Omental fat pad (tissue), 4 donors: ENCODE measurements around the gene AP4S1. TPM values are rescaled to one million over a fixed set of nuclear protein-coding genes. Genes with fewer than 3 reads are reported as not detected.
"Not testable (repeated sequence)": the region's sequence is repeated elsewhere in the genome, so short reads cannot be mapped to it uniquely, and the experiment has no call there.

Source experiments
- ATAC-seq: fragments of 150-250 bp; one replicate; pipeline ENCODE4 v1.9.1; 2016; ENCODE audit warnings: mild to moderate bottlenecking, moderate library complexity; ENCODE audit not compliant: low FRiP score
- DNase-seq: peaks from one replicate; pipeline ENCODE4 v3.0.0-alpha.2; 2019; ENCODE audit warnings: low spot score
- total RNA-seq, 4 donors: library from RNA; depleted of rRNA; stranded (reverse); fragments of >200 nt; gene quantifications; one replicate each; pipeline ENCODE4 v1.1.0, GENCODE V29; 2016
- TF ChIP-seq, protein P1 (sequence below), 3 donors: fragments of 450-650 bp; IDR thresholded peaks; one replicate each; pipeline ENCODE4 v1.5.1; 2016 to 2017; ENCODE audit warnings: antibody characterized with exemption in 3 of 3, mild to moderate bottlenecking in 3 of 3, moderate library complexity in 2 of 3

The AP4S1 gene
- total RNA-seq, 4 donors from 2014 or later = 5.0 to 13.0 (median 8.6) TPM

DNA sequence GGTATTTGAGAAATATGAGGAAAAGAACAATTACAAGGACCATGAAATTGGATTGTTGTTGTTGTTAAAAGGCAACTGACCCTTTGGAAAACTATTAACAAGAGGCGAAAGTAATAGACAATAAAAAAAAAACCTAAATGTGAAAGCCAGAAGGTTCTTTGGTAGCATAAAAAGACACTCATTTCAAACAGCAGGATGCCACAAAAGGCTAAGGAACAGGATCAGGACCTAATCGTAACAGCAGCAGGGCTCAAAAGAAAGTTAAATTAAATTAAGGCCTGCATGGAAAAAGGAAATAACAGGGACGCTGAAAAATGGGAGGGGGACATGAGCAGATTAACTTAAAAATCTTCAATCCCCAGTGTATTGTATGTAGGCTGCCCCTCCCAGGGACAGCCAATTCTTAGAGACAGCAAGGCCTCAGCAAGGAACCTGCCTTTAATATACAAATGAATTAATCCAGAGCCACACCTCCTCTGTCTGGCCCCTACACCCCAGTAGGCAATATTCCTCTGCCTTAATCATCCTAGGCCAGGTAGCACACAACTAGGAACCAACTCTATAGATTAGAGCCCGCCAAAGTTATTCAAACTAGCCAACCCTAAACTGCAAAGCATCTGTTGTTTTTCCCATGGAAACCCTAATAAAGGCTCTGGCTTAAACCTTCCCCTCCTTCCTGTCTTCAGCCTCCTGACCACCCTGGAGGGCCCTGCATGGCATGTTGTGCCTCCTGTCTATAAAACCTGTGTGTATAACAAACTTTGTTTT lies 28.4 kb upstream of the AP4S1 start:
- TF ChIP-seq, protein P1, sequence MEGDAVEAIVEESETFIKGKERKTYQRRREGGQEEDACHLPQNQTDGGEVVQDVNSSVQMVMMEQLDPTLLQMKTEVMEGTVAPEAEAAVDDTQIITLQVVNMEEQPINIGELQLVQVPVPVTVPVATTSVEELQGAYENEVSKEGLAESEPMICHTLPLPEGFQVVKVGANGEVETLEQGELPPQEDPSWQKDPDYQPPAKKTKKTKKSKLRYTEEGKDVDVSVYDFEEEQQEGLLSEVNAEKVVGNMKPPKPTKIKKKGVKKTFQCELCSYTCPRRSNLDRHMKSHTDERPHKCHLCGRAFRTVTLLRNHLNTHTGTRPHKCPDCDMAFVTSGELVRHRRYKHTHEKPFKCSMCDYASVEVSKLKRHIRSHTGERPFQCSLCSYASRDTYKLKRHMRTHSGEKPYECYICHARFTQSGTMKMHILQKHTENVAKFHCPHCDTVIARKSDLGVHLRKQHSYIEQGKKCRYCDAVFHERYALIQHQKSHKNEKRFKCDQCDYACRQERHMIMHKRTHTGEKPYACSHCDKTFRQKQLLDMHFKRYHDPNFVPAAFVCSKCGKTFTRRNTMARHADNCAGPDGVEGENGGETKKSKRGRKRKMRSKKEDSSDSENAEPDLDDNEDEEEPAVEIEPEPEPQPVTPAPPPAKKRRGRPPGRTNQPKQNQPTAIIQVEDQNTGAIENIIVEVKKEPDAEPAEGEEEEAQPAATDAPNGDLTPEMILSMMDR (IDR thresholded peaks at IDR 0.05) = no peak
- DNase-seq (no peak), ATAC-seq (no peak)

DNA sequence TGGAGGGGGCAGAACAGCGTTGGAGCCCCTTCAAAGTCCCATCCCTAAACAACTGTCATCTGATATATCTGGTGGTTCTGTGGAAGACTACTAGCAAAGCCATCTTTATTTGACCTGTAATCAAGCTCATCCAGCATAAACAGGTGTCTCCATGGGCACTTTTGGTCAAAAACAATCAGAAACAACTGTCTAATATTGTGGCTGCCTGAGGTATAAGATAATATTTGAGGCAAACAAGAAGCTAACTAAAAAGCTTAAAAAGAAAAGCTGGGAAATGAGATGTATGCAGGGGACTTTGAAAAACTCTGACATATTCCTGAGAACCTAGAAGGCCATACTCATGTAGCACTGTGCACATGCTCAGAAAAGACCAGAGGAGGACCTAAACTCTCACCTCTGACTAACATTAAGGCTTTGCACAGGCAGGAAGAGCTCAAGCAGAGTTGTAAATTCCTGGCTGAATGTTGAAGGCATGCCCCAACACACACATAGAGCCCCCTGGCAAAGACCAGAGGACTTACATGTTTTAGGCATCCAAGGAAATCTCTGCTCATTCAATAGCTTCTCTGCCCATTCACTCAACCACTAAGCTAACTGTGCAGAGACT lies 27.2 kb upstream of the AP4S1 start:
- ATAC-seq = no peak
- no peak for DNase-seq
- TF ChIP-seq, protein P1 (IDR thresholded peaks at IDR 0.05) = no peak

DNA sequence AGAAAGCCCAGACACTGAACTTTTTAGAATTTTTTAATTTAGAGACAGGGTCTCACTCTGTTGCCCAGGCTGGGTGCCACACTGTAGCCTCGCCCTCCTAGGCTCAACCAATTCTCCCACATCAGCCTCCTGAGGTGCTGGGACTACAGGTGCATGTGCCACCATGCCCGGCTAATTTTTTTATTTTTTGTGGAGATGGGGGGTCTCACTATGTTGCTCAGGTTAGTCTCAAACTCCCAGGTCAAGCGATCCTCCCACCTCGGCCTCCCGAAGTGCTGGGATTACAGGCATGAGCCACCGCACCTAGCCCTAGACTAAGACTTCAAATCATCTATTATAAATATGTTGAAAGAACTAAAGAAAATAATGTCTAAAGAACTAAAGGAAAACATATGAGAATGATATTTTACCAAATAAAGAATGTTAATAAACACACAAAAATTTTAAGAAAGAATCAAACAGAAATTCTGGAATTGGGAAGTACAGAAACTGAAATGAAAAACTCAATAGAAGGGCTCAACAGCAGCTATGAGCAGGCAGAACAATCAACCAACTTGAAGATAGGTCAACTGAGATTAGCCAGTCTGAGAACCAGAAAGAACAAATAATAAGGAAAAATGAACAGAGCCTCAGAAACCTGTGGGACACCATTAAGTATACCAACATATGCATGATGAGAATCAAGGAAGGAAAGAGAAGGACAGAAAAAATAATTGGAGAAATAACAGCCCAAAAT lies 26.2 kb upstream of the AP4S1 start:
- DNase-seq = no peak
- TF ChIP-seq, protein P1 (IDR thresholded peaks at IDR 0.05) = no peak
- no peak for ATAC-seq

DNA sequence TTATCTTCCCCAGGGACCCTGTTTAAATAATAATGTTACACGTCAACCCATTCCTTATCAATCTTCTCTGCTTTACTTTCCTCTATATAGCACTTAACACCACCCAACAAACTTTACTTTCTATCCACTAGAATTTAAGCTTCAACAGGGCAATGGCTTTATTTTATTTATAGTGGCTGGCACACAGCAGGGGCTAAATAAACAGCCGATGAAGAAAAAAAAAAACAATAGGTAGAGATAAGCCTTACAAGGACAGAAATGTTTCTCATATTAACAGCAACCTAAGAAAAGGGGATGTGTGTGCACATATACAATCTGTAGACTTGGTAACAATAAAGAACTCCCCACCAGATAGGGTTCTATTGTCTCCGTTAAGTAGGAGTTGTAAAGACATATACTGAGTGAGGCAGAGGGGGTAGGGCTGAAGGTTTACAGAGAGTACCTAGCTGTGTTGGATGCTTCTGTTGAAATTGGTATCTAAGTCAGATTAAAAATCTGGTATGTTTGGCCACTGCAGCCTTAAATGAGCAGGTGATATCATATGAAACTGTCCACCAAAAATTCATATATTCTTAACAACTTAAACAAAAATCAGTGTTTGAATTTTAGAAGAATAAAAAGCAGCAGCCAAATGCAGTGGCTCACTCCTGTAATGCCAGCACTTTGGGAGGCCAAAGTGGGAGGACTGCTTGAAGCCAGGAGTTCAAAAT lies 24.7 kb upstream of the AP4S1 start:
- TF ChIP-seq, protein P1 (IDR thresholded peaks at IDR 0.05) = no peak
- DNase-seq = no peak
- ATAC-seq = no peak

DNA sequence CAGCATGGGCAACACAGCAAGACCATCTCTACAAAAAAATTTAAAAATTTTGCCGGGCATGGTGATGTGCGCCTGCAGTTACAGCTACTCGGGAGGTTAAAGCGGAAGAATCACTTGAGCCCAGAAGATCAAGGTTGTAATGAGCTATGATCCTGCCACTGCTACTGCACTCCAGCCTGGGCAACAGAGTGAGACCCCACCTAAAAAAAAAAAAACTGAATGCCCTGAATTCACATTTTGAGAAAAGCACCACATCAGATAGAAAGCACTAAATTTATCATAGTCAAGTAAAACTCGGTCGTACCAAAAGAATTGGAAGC lies 24.1 kb upstream of the AP4S1 start:
- TF ChIP-seq, protein P1 (IDR thresholded peaks at IDR 0.05) = no peak
- no peak for DNase-seq

DNA sequence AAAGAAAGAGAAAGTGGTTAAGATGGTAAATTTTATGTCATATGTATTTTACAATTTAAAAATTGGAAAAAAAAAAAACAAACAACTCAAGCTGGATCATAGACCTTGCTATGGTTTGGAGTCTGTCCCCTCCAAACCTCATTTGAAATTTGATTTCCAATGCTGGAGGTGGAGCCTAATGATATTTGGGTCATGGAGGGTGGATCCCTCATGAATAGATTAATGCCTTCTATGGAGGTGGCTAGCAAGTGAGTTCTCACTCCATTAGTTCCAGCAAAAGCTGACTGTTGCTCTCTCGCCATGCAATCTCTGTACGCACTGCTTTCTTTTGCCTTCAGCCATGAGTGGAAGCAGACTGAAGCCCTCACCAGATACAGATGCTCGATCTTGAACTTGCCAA lies 22.2 kb upstream of the AP4S1 start:
- no peak for ATAC-seq
- TF ChIP-seq, protein P1 (IDR thresholded peaks at IDR 0.05) = no peak
- no peak for DNase-seq

More for the DNA sequence above, 24.1 kb upstream of the AP4S1 start:
- no peak for ATAC-seq

DNA sequence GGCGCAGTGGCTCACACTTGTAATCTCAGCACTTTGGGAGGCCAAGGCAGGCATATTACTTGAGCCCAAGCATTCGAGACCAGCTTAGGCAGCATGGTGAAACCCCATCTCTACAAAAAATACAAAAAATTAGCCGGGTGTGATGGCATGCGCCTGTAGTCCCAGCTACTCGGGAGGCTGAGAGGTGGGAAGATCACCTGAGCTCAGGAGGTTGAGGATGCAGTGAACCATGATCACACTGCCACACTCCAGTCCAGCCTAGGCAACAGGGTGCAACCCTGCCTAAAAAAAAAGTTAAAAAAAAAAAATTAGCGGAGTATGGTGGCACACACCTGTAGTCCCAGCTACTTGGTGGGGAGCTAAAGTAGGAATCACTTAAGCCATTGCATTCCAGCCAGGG lies 21.4 kb upstream of the AP4S1 start:
- ATAC-seq = not testable (repeated sequence)

More for the DNA sequence above, 21.4 kb upstream of the AP4S1 start:
- DNase-seq = not testable (repeated sequence)
